K562 (cell line): ENCODE data around the gene AFF1. TPM values are rescaled to one million over a fixed set of nuclear protein-coding genes. Genes with fewer than 3 reads are reported as not detected.

Source experiments
- ATAC-seq: fragments of 200-7000 bp; cut with Tn5 transposase; 3 replicates; pipeline ENCODE4 v1.9.1; 2020; ENCODE audit warnings: moderate library complexity
- BruUV-seq: library from RNA; stranded (reverse); fragments of 400-500 nt; replicated peaks from 2 replicates; lab custom pipeline; 2021; lab: Mats Ljungman, UMichigan
- CTCF ChIA-PET: fragments of 300-600 bp; formaldehyde crosslinking; extraction: SDS; loops from one replicate; lab custom pipeline; 2021; ENCODE audit warnings: low intra/inter-chr PET ratio; lab: Yijun Ruan, JAX
- POLR2A ChIA-PET: fragments of 300-600, 350-650 bp; sonication (Branson Sonifier 250); formaldehyde crosslinking; extraction: SDS; loops from one replicate; lab custom pipeline; 2021; ENCODE audit warnings: antibody characterized with exemption, inconsistent platforms; lab: Yijun Ruan, JAX
- DNase-seq, 4 experiments: peaks; one replicate each; pipeline versions ENCODE4 v3.0.0 to v3.0.0-alpha.2; 2011 to 2018; ENCODE audit warnings: low spot score in 3 of 4, mixed read lengths in 3 of 4; ENCODE audit errors: extremely low read depth in 1 of 4
- FAIRE-seq: peaks from 2 replicates; lab custom pipeline; 2011; peaks lifted over from hg19 to GRCh38; lab: Jason Lieb, UNC
- H2AFZ ChIP-seq: 2 replicates; pipeline ENCODE4 v1.6.0; 2011; ENCODE audit warnings: low read depth, low read length, control low read depth, inconsistent platforms
- H3K27ac ChIP-seq: fragments of 200-600 bp; 3 replicates; pipeline ENCODE4 v1.8.0; 2011; ENCODE audit warnings: low read depth, mild to moderate bottlenecking, control low read depth, inconsistent platforms, low read length, moderate library complexity, mixed read lengths; ENCODE audit errors: extremely low read depth
- H3K27me3 ChIP-seq, 2 experiments: fragments of 300-600 bp in 1 of 2; 2 replicates in 1 of 2; 3 replicates in 1 of 2; pipeline versions ENCODE4 v1.6.0 to v1.8.0; 2011; ENCODE audit warnings: inconsistent platforms in 2 of 2, low read length in 2 of 2, mild to moderate bottlenecking in 1 of 2, mixed read lengths in 1 of 2, moderate library complexity in 1 of 2; ENCODE audit not compliant: control insufficient read depth in 2 of 2, insufficient read depth in 2 of 2
- H3K36me3 ChIP-seq: fragments of 300-600 bp; 3 replicates; pipeline ENCODE4 v1.8.0; 2011; ENCODE audit warnings: mild to moderate bottlenecking, low read length, inconsistent platforms; ENCODE audit not compliant: control insufficient read depth, insufficient read depth
- H3K4me1 ChIP-seq, 2 experiments: fragments of 200-600 bp in 1 of 2; replicated peaks in 1 of 2; 2 replicates in 1 of 2; 3 replicates in 1 of 2; pipeline versions ENCODE4 v1.5.1 to v1.8.0; 2011; ENCODE audit warnings: inconsistent platforms in 2 of 2, low read length in 2 of 2, mild to moderate bottlenecking in 1 of 2, mixed read lengths in 1 of 2, moderate library complexity in 1 of 2; ENCODE audit not compliant: control insufficient read depth in 2 of 2, insufficient read depth in 2 of 2
- H3K4me2 ChIP-seq: 2 replicates; pipeline ENCODE4 v1.6.1; 2011; ENCODE audit warnings: low read length, control low read depth, inconsistent platforms, mixed read lengths; ENCODE audit not compliant: insufficient read depth
- H3K4me3 ChIP-seq: fragments of 200-600 bp; sonication (generic), shearing (Covaris generic); 2 replicates; pipeline ENCODE4 v1.5.1; 2016; ENCODE audit warnings: control low read depth, inconsistent platforms
- H3K79me2 ChIP-seq: fragments of 200-600 bp; 3 replicates; pipeline ENCODE4 v1.8.0; 2011; ENCODE audit warnings: low read length, inconsistent platforms; ENCODE audit not compliant: control insufficient read depth, insufficient read depth
- H3K9ac ChIP-seq, 2 experiments: 2 replicates each; pipeline versions ENCODE4 v1.6.0 to v1.6.1; 2011; ENCODE audit warnings: low read depth in 2 of 2, low read length in 2 of 2, control low read depth in 1 of 2, inconsistent platforms in 1 of 2, mild to moderate bottlenecking in 1 of 2, mixed read lengths in 1 of 2; ENCODE audit not compliant: insufficient read depth in 1 of 2
- H3K9me1 ChIP-seq: one replicate; pipeline ENCODE4 v1.6.0; 2011; ENCODE audit warnings: inconsistent platforms, mild to moderate bottlenecking, low read length, moderate library complexity; ENCODE audit not compliant: control insufficient read depth, insufficient read depth
- H3K9me3 ChIP-seq: replicated peaks from 2 replicates; pipeline ENCODE4 v1.5.1; 2011; ENCODE audit warnings: low read depth, low read length, inconsistent platforms; ENCODE audit not compliant: control insufficient read depth, insufficient read depth
- H4K20me1 ChIP-seq: replicated peaks from 2 replicates; pipeline ENCODE4 v1.6.1; 2011; ENCODE audit warnings: low read length, inconsistent platforms, mixed read lengths; ENCODE audit not compliant: control insufficient read depth, insufficient read depth
- ARID1B ChIP-seq: fragments of 450-650 bp; IDR thresholded peaks from 2 replicates; pipeline ENCODE4 v1.6.1; 2016; ENCODE audit warnings: antibody characterized with exemption, mild to moderate bottlenecking, inconsistent platforms
- BRD9 ChIP-seq: fragments of 450-650 bp; IDR thresholded peaks from 2 replicates; pipeline ENCODE4 v1.6.1; 2018; ENCODE audit warnings: low read depth; ENCODE audit not compliant: partially characterized antibody
- FOS ChIP-seq: IDR thresholded peaks from 3 replicates; pipeline ENCODE4 v1.6.1; 2011; ENCODE audit not compliant: insufficient read length; ENCODE audit errors: extremely low read depth
- MBD2 ChIP-seq: sonication (generic); IDR thresholded peaks from 2 replicates; pipeline ENCODE4 v1.6.1; 2016; ENCODE audit warnings: low read depth, borderline replicate concordance
- NFYB ChIP-seq: IDR thresholded peaks from 2 replicates; pipeline ENCODE4 v1.6.1; 2011; ENCODE audit warnings: mild to moderate bottlenecking, moderate library complexity; ENCODE audit not compliant: insufficient read length; ENCODE audit errors: extremely low read depth
- POLR2AphosphoS5 ChIP-seq: IDR thresholded peaks from 2 replicates; pipeline ENCODE4 v1.6.1; 2011; ENCODE audit warnings: mild to moderate bottlenecking, low read depth, low read length, moderate library complexity; ENCODE audit not compliant: control insufficient read depth, insufficient read depth
- RAD21 ChIP-seq, 2 experiments: fragments of 250-450 bp in 1 of 2; fragments of 450-650 bp in 1 of 2; sonication (Bioruptor Pico) in 1 of 2; formaldehyde crosslinking in 1 of 2; IDR thresholded peaks in 1 of 2; conservative IDR thresholded peaks in 1 of 2; 2 replicates each; pipeline versions ENCODE4 v1.4.0 to v1.8.0; 2020 to 2022; ENCODE audit warnings: mild to moderate bottlenecking in 2 of 2, moderate library complexity in 1 of 2
- RBM25 ChIP-seq: fragments of 200-400 bp; formaldehyde crosslinking; IDR thresholded peaks from 2 replicates; pipeline ENCODE4 v1.6.1; 2018; ENCODE audit warnings: low read length, low read depth, moderate library complexity; ENCODE audit not compliant: severe bottlenecking
- RNF2 ChIP-seq: sonication (generic); IDR thresholded peaks from 2 replicates; pipeline ENCODE4 v1.6.1; 2016
- TAF9B ChIP-seq: fragments of 450-650 bp; IDR thresholded peaks from 2 replicates; pipeline ENCODE4 v1.6.1; 2018; ENCODE audit warnings: mild to moderate bottlenecking; ENCODE audit not compliant: partially characterized antibody
- TSC22D4 ChIP-seq: fragments of 450-650 bp; IDR thresholded peaks from 2 replicates; pipeline ENCODE4 v1.6.1; 2016; ENCODE audit warnings: missing genetic modification characterization, missing biosample characterization, control low read depth
- ZBTB8A ChIP-seq: fragments of 450-650 bp; IDR thresholded peaks from 2 replicates; pipeline ENCODE4 v1.6.1; 2018; ENCODE audit warnings: mild to moderate bottlenecking, moderate library complexity; ENCODE audit not compliant: partially characterized antibody
- ZC3H11A ChIP-seq: IDR thresholded peaks from 2 replicates; pipeline ENCODE4 v1.6.1; 2012; ENCODE audit warnings: low read depth, low read length, improper control_type of control experiment
- ZNF133 ChIP-seq: fragments of 250-450 bp; sonication (Bioruptor Pico); IDR thresholded peaks from 2 replicates; pipeline ENCODE4 v1.4.0; 2020; ENCODE audit warnings: mild to moderate bottlenecking
- ZNF174 ChIP-seq: fragments of 250-450 bp; sonication (Bioruptor Pico); IDR thresholded peaks from 2 replicates; pipeline ENCODE4 v1.4.0; 2020; ENCODE audit warnings: mild to moderate bottlenecking
- ZNF764 ChIP-seq: fragments of 250-450 bp; sonication (Bioruptor Pico); IDR thresholded peaks from 2 replicates; pipeline ENCODE4 v1.4.0; 2020; ENCODE audit warnings: low read depth, mild to moderate bottlenecking, moderate library complexity
- whole genome bisulfite sequencing: fragments of 100-300 bp; shearing (Covaris generic); methylation state at CpG from one replicate; pipeline ENCODE4 v1.1.6; 2016; ENCODE audit warnings: low coverage, mixed read lengths; ENCODE audit not compliant: insufficient coverage; ENCODE audit errors: missing lambda C conversion rate; 5-methylcytosine and 5-hydroxymethylcytosine counted together
- in situ Hi-C: fragments of 300-500 bp; cut with MboI; formaldehyde crosslinking; loops from 4 replicates; pipeline ENCODE4 v1.15.0; 2018; ENCODE audit warnings: inconsistent platforms, mixed read lengths
- intact Hi-C: fragments of 100-400 bp; cut with micrococcal nuclease; formaldehyde crosslinking; loops from 2 replicates; pipeline ENCODE4 v1.14.2; 2022
- polyA plus RNA-seq, 8 experiments: library from polyadenylated mRNA; depleted of rRNA in 4 of 8; stranded (reverse) in 5 of 8; unstranded in 3 of 8; fragments of >200 nt; fragmentation: Nextera tagmentation in 2 of 8; fragmentation: Illumina TruSeq in 1 of 8; extraction: Ambion mirVana in 2 of 8; extraction: Trizol in 1 of 8; gene quantifications; 2 replicates each; pipeline versions ENCODE4 v1.2.1 to v1.2.3, GENCODE V29; 2011 to 2014; ENCODE audit warnings: inconsistent platforms in 1 of 8, missing spikeins in 1 of 8
- total RNA-seq, 7 experiments: library from RNA; depleted of rRNA in 6 of 7; stranded (reverse); fragments of >200 nt in 6 of 7; fragmentation: Illumina TruSeq in 2 of 7; extraction: Trizol in 2 of 7; gene quantifications; 2 replicates each; pipeline versions ENCODE4 v1.2.1 to v1.2.3, GENCODE V29; 2011 to 2021; ENCODE audit warnings: low replicate concordance in 1 of 7
- TF ChIP-seq, protein P1 (sequence below): fragments of 450-650 bp; IDR thresholded peaks from 2 replicates; pipeline ENCODE4 v1.6.1; 2016
- TF ChIP-seq, protein P2 (sequence below): fragments of 450-650 bp; formaldehyde crosslinking; conservative IDR thresholded peaks from 2 replicates; pipeline ENCODE4 v1.4.0; 2022; ENCODE audit warnings: mild to moderate bottlenecking, missing genetic modification characterization
- TF ChIP-seq, protein P3 (sequence below): fragments of 250-450 bp; sonication (Bioruptor Pico); IDR thresholded peaks from 2 replicates; pipeline ENCODE4 v1.5.0; 2020; ENCODE audit warnings: mild to moderate bottlenecking
- TF ChIP-seq, protein P4 (sequence below): fragments of 250-450 bp; sonication (Bioruptor Pico); IDR thresholded peaks from 2 replicates; pipeline ENCODE4 v1.5.0; 2021

Gene AFF1
- total and polyA plus RNA-seq, 9 of the 15 experiments (the other 6 are each of a cell fraction or from before 2014, with no cell fraction given): 4.1 to 47.5 (median 17.2) TPM

DNA sequence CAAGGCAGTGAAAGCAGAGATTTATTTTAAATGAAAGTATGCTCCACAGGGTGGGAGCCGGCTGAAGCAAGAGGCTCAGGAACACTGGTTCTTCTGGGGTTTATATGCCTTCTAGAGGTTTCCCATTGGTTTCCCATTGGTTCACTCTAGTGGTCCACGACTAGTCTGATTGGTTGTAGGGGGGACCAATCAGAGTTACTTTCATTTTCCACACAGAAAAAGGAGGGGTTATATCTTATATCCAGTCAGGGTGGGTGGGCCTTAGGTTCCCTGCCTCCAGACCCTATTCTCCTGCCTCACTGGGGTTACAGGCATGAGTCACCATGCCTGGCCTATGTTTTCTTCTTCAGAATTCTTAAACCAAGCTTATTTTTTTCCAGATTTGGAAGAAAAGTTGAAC, 184.0 kb downstream of the AFF1 start:
- FAIRE-seq: peak; percentile 70
- H3K4me1 ChIP-seq: peaks cover 0 to 4% of the 10 kb centered on the region in 2 experiments; a peak in 1 of 5 replicates
- no peaks in the 10 kb centered on the region for H3K27me3 ChIP-seq
- H4K20me1 ChIP-seq: no peaks in the 10 kb centered on the region
- H3K4me2 ChIP-seq: no peak overlapping the region
- in situ Hi-C loops (loop anchor here (25.0 kb wide), 1 partner anchor 607 kb away; no protein-coding TSS in a partner anchor), intact Hi-C loops (no loop called here)
- peaks cover 81% of the 10 kb centered on the region for H3K36me3 ChIP-seq
- H3K27ac ChIP-seq: no peak overlapping the region
- ChIA-PET POLR2A (interaction anchor here (0.7 to 1.2 kb wide), 2 partner anchors 22 to 102 kb away, joined by 3 read pairs; no protein-coding TSS in a partner anchor), CTCF (no interaction called here)
- no peaks in the 10 kb centered on the region for H3K9me1 ChIP-seq
- peak; percentile 94 for ATAC-seq
- H3K9ac ChIP-seq: no peak overlapping the region
- H2AFZ ChIP-seq: no peak overlapping the region
- no peak overlapping the region for H3K4me3 ChIP-seq
- no TSS peak for BruUV-seq
- 70% methylated on average over 2 of the region's 2 CpGs for WGBS
- no peaks in the 10 kb centered on the region for H3K9me3 ChIP-seq
- H3K79me2 ChIP-seq: no peaks in the 10 kb centered on the region; the same call in 2 of the 3 replicates
- DNase-seq: peak in 2 of 4 experiments; percentile 37 to 60
- TF ChIP-seq, protein P1, sequence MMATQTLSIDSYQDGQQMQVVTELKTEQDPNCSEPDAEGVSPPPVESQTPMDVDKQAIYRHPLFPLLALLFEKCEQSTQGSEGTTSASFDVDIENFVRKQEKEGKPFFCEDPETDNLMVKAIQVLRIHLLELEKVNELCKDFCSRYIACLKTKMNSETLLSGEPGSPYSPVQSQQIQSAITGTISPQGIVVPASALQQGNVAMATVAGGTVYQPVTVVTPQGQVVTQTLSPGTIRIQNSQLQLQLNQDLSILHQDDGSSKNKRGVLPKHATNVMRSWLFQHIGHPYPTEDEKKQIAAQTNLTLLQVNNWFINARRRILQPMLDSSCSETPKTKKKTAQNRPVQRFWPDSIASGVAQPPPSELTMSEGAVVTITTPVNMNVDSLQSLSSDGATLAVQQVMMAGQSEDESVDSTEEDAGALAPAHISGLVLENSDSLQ: peak; percentile 53; the same call in 1 of the 2 replicates
- no peak for TF ChIP-seq MBD2
- no peak for TF ChIP-seq ARID1B
- no peak for TF ChIP-seq ZNF764 (CRISPR knock-in tag)
- TF ChIP-seq, protein P2, sequence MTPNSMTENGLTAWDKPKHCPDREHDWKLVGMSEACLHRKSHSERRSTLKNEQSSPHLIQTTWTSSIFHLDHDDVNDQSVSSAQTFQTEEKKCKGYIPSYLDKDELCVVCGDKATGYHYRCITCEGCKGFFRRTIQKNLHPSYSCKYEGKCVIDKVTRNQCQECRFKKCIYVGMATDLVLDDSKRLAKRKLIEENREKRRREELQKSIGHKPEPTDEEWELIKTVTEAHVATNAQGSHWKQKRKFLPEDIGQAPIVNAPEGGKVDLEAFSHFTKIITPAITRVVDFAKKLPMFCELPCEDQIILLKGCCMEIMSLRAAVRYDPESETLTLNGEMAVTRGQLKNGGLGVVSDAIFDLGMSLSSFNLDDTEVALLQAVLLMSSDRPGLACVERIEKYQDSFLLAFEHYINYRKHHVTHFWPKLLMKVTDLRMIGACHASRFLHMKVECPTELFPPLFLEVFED (CRISPR knock-in tag): no peak
- peak; percentile 52 for TF ChIP-seq FOS
- no peak for TF ChIP-seq ZNF133
- TF ChIP-seq BRD9: no peak
- TF ChIP-seq RBM25: peak; percentile 27
- TF ChIP-seq, protein P3, sequence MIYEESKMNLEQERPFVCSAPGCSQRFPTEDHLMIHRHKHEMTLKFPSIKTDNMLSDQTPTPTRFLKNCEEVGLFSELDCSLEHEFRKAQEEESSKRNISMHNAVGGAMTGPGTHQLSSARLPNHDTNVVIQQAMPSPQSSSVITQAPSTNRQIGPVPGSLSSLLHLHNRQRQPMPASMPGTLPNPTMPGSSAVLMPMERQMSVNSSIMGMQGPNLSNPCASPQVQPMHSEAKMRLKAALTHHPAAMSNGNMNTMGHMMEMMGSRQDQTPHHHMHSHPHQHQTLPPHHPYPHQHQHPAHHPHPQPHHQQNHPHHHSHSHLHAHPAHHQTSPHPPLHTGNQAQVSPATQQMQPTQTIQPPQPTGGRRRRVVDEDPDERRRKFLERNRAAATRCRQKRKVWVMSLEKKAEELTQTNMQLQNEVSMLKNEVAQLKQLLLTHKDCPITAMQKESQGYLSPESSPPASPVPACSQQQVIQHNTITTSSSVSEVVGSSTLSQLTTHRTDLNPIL (CRISPR knock-in tag): no peak
- no peak for TF ChIP-seq ZC3H11A
- no peak for TF ChIP-seq TSC22D4 (tag)
- no peak for TF ChIP-seq TAF9B
- TF ChIP-seq ZBTB8A: no peak
- no peak for TF ChIP-seq ZNF174 (CRISPR knock-in tag)
- TF ChIP-seq, protein P4, sequence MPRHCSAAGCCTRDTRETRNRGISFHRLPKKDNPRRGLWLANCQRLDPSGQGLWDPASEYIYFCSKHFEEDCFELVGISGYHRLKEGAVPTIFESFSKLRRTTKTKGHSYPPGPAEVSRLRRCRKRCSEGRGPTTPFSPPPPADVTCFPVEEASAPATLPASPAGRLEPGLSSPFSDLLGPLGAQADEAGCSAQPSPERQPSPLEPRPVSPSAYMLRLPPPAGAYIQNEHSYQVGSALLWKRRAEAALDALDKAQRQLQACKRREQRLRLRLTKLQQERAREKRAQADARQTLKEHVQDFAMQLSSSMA (CRISPR knock-in tag): no peak
- no peak for TF ChIP-seq RAD21 (CRISPR knock-in tag; conservative IDR thresholded peaks at IDR 0.05 in 1 of 2, IDR thresholded peaks at IDR 0.05 in 1 of 2)
- TF ChIP-seq RNF2: no peak
- 0 out of 2 replicates have a peak, but pooled peaks have one; percentile 14 for TF ChIP-seq POLR2AphosphoS5
- TF ChIP-seq NFYB: peak; percentile 62
